ENCODE measurements around the gene SACS. TPM values are rescaled to one million over a fixed set of nuclear protein-coding genes. Genes with fewer than 3 reads are reported as not detected.
"Not testable (repeated sequence)": the region's sequence is repeated elsewhere in the genome, so short reads cannot be mapped to it uniquely, and the experiment has no call there.

Gene SACS
- total RNA-seq, 1 experiment from 2014 or later, result 44.8 TPM

GRCh38 chr13:23344931-23345595 lies 88.4 kb downstream of the SACS start:
- in situ Hi-C loops (cut with HindIII; ENCODE audit: low pct_unique_long_range_greater_than_20kb, low sequenced_read_pairs), result no loop called here
- DNase-seq (ENCODE audit: low read depth, low spot score), result no peak

GRCh38 chr13:23339225-23339624 lies 94.3 kb downstream of the SACS start:
- in situ Hi-C loops (cut with HindIII; ENCODE audit: low pct_unique_long_range_greater_than_20kb, low sequenced_read_pairs), result no loop called here
- DNase-seq (ENCODE audit: low read depth, low spot score), result no peak

- in situ Hi-C loops (cut with HindIII; ENCODE audit: low pct_unique_long_range_greater_than_20kb, low sequenced_read_pairs), result no loop called here
- DNase-seq (ENCODE audit: low read depth, low spot score), result peak; percentile 85
These were observed 103.1 kb downstream of the SACS start for GRCh38 chr13:23330356-23330755.

- DNase-seq (ENCODE audit: low read depth, low spot score), result peak; percentile 17
- in situ Hi-C loops (cut with HindIII; ENCODE audit: low pct_unique_long_range_greater_than_20kb, low sequenced_read_pairs), result no loop called here
These were observed 108.3 kb downstream of the SACS start for GRCh38 chr13:23325191-23325590.

- no peak for DNase-seq (ENCODE audit: low read depth, low spot score)
These were observed 109.4 kb downstream of the SACS start for GRCh38 chr13:23323946-23324709.

GRCh38 chr13:23322353-23323336 lies 110.9 kb downstream of the SACS start:
- in situ Hi-C loops (cut with HindIII; ENCODE audit: low pct_unique_long_range_greater_than_20kb, low sequenced_read_pairs), result no loop called here

More at GRCh38 chr13:23323946-23324709, 109.4 kb downstream of the SACS start:
- in situ Hi-C loops (cut with HindIII; ENCODE audit: low pct_unique_long_range_greater_than_20kb, low sequenced_read_pairs), result no loop called here

GRCh38 chr13:23321535-23322241 lies 111.8 kb downstream of the SACS start:
- in situ Hi-C loops (cut with HindIII; ENCODE audit: low pct_unique_long_range_greater_than_20kb, low sequenced_read_pairs), result no loop called here
- DNase-seq (ENCODE audit: low read depth, low spot score), result peak; percentile 28

More at GRCh38 chr13:23322353-23323336, 110.9 kb downstream of the SACS start:
- DNase-seq (ENCODE audit: low read depth, low spot score), result no peak

GRCh38 chr13:23320926-23321534 lies 112.5 kb downstream of the SACS start:
- DNase-seq (ENCODE audit: low read depth, low spot score), result no peak
- in situ Hi-C loops (cut with HindIII; ENCODE audit: low pct_unique_long_range_greater_than_20kb, low sequenced_read_pairs), result no loop called here

- in situ Hi-C loops (cut with HindIII; ENCODE audit: low pct_unique_long_range_greater_than_20kb, low sequenced_read_pairs), result no loop called here
These were observed 113.6 kb downstream of the SACS start for GRCh38 chr13:23319883-23320224.

GRCh38 chr13:23314837-23315236 lies 118.7 kb downstream of the SACS start:
- in situ Hi-C loops (cut with HindIII; ENCODE audit: low pct_unique_long_range_greater_than_20kb, low sequenced_read_pairs), result not testable (repeated sequence)

More at GRCh38 chr13:23319883-23320224, 113.6 kb downstream of the SACS start:
- no peak for DNase-seq (ENCODE audit: low read depth, low spot score)

GRCh38 chr13:23292586-23292985 lies 140.9 kb downstream of the SACS start:
- in situ Hi-C loops (cut with HindIII; ENCODE audit: low pct_unique_long_range_greater_than_20kb, low sequenced_read_pairs), result no loop called here
- no peak for DNase-seq (ENCODE audit: low read depth, low spot score)

More at GRCh38 chr13:23314837-23315236, 118.7 kb downstream of the SACS start:
- not testable (repeated sequence) for DNase-seq (ENCODE audit: low read depth, low spot score)

- DNase-seq (ENCODE audit: low read depth, low spot score), result peak; percentile 33
- in situ Hi-C loops (cut with HindIII; ENCODE audit: low pct_unique_long_range_greater_than_20kb, low sequenced_read_pairs), result no loop called here
These were observed 143.6 kb downstream of the SACS start for GRCh38 chr13:23289917-23290357.

GRCh38 chr13:23288995-23289394 lies 144.5 kb downstream of the SACS start:
- DNase-seq (ENCODE audit: low read depth, low spot score), result no peak
- in situ Hi-C loops (cut with HindIII; ENCODE audit: low pct_unique_long_range_greater_than_20kb, low sequenced_read_pairs), result no loop called here

GRCh38 chr13:23288564-23288963 lies 144.9 kb downstream of the SACS start:
- DNase-seq (ENCODE audit: low read depth, low spot score), result no peak

GRCh38 chr13:23279321-23279720 lies 154.2 kb downstream of the SACS start:
- no peak for DNase-seq (ENCODE audit: low read depth, low spot score)
- in situ Hi-C loops (cut with HindIII; ENCODE audit: low pct_unique_long_range_greater_than_20kb, low sequenced_read_pairs), result no loop called here

More at GRCh38 chr13:23288564-23288963, 144.9 kb downstream of the SACS start:
- in situ Hi-C loops (cut with HindIII; ENCODE audit: low pct_unique_long_range_greater_than_20kb, low sequenced_read_pairs), result no loop called here

Measured in SK-MEL-5 (cell line).